Vagina (tissue), 2 donors: ENCODE measurements around the gene JAM3. TPM values are rescaled to one million over a fixed set of nuclear protein-coding genes. Genes with fewer than 3 reads are reported as not detected.
"Not testable (repeated sequence)": the region's sequence is repeated elsewhere in the genome, so short reads cannot be mapped to it uniquely, and the experiment has no call there.

Experiments
- DNase-seq, 2 donors: peaks; one replicate each; pipeline ENCODE4 v3.0.0-alpha.2; 2017; ENCODE audit errors: extremely low spot score in 2 of 2
- H3K27ac ChIP-seq: fragments of 200-600 bp; sonication (generic); one replicate; pipeline ENCODE4 v1.5.1; 2019
- H3K27me3 ChIP-seq: fragments of 200-600 bp; sonication (generic); one replicate; pipeline ENCODE4 v1.5.1; 2019
- H3K36me3 ChIP-seq, 2 donors: fragments of 200-600 bp; sonication (generic); one replicate each; pipeline ENCODE4 v1.5.1; 2017 to 2019
- H3K4me1 ChIP-seq: fragments of 200-600 bp; sonication (generic); one replicate; pipeline ENCODE4 v1.5.1; 2019
- H3K4me3 ChIP-seq, 2 donors: fragments of 200-600 bp; sonication (generic); 1 replicate in 1 of 2; 2 replicates in 1 of 2; pipeline ENCODE4 v1.5.1; 2016 to 2019
- H3K9me3 ChIP-seq: fragments of 200-600 bp; sonication (generic); one replicate; pipeline ENCODE4 v1.5.1; 2019
- POLR2A ChIP-seq, 2 donors: fragments of 450-650 bp; IDR thresholded peaks; one replicate each; pipeline ENCODE4 v1.6.1; 2017; ENCODE audit warnings: antibody characterized with exemption in 2 of 2, mild to moderate bottlenecking in 2 of 2, moderate library complexity in 2 of 2
- POLR2AphosphoS5 ChIP-seq, 2 donors: sonication (generic); formaldehyde crosslinking; IDR thresholded peaks; one replicate each; pipeline ENCODE4 v1.9.0; 2017; ENCODE audit warnings: antibody characterized with exemption in 2 of 2, mild to moderate bottlenecking in 2 of 2, low read depth in 1 of 2; ENCODE audit not compliant: insufficient read depth in 1 of 2
- intact Hi-C: fragments of 100-400 bp; cut with DNase I; formaldehyde crosslinking; loops from one replicate; pipeline ENCODE4 v1.15.1; 2023
- total RNA-seq: library from RNA; depleted of rRNA; stranded (reverse); fragments of >200 nt; gene quantifications from one replicate; pipeline ENCODE4 v1.2.3, GENCODE V29; 2016
- TF ChIP-seq, protein P1 (sequence below), 3 experiments: fragments of 450-650 bp in 2 of 3; fragments of 200-600 bp in 1 of 3; sonication (generic) in 1 of 3; IDR thresholded peaks; one replicate each; pipeline ENCODE4 v1.5.1; 2017 to 2019; ENCODE audit warnings: antibody characterized with exemption in 3 of 3, mild to moderate bottlenecking in 2 of 3, moderate library complexity in 2 of 3

The JAM3 gene
- total RNA-seq, 1 donor from 2014 or later, result 31.7 TPM

DNA sequence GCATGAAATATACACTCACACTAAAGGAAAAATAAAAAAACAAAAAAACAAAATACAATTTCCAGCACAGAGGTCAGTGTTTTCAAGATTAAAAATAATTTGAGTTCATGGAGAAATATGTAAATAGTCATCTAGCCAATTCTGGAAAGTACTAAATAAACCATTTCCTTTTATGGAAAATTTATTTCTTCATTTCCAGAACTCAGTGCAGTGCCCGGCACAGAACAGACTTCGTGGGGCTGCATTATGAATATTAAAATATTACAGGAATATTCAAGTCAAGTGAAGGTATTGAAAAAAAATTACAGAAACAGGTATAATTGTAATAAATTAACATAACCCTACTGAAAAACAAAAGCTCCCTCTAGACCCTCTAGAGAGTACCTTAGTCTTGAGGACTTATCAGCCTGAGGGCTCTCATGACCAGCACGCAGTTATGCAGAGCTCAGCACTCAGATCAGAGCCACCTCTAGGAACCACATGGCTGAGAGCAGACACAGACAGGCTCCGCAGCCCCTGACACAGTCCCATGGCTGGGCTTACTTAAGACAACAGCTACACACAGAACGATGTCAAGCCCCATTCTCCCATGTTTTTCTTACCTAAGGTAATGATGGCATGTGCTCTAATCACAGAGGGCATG, 109.3 kb downstream of the JAM3 start:
- Histone ChIP-seq H3K36me3 (peaks cover 0 to 8% of the 10 kb centered on the region in 2 donors), H3K27ac (no peak overlapping the region), H3K27me3 (no peaks in the 10 kb centered on the region), H3K4me3 (no peak overlapping the region), H3K4me1 (no peaks in the 10 kb centered on the region), H3K9me3 (no peaks in the 10 kb centered on the region)
- no peak for DNase-seq
- TF ChIP-seq POLR2AphosphoS5 (IDR thresholded peaks at IDR 0.05; ENCODE audit: insufficient read depth in 1 of 2, low read depth in 1 of 2) (no peak), POLR2A (IDR thresholded peaks at IDR 0.05) (no peak)
- TF ChIP-seq, protein P1, sequence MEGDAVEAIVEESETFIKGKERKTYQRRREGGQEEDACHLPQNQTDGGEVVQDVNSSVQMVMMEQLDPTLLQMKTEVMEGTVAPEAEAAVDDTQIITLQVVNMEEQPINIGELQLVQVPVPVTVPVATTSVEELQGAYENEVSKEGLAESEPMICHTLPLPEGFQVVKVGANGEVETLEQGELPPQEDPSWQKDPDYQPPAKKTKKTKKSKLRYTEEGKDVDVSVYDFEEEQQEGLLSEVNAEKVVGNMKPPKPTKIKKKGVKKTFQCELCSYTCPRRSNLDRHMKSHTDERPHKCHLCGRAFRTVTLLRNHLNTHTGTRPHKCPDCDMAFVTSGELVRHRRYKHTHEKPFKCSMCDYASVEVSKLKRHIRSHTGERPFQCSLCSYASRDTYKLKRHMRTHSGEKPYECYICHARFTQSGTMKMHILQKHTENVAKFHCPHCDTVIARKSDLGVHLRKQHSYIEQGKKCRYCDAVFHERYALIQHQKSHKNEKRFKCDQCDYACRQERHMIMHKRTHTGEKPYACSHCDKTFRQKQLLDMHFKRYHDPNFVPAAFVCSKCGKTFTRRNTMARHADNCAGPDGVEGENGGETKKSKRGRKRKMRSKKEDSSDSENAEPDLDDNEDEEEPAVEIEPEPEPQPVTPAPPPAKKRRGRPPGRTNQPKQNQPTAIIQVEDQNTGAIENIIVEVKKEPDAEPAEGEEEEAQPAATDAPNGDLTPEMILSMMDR (IDR thresholded peaks at IDR 0.05), result no peak
- intact Hi-C loops, result no loop called here

DNA sequence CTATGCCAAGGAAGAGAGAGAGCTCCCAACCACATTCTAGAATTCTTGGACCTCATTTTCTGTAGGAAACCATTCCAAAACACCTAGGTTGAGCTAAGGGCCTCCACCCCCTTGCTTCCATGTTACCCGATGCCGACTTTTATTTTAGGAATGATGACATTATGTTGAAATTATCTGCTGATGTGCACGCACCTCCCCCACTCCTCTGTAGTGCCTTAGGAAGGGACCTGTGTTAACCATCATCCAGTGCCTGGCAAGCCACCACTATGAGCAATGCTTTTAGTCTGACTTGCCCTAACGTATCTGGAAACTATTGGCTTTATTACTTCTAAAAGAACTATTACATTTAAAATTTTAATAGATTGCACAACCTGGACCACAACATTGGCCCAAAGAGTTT, 112.8 kb downstream of the JAM3 start:
- intact Hi-C loops, result no loop called here
- Histone ChIP-seq H3K9me3 (no peaks in the 10 kb centered on the region), H3K27ac (no peak overlapping the region), H3K4me3 (no peak overlapping the region), H3K4me1 (no peaks in the 10 kb centered on the region), H3K27me3 (no peaks in the 10 kb centered on the region), H3K36me3 (peaks cover 0 to 14% of the 10 kb centered on the region in 2 donors)
- DNase-seq, result no peak
- no peak for TF ChIP-seq POLR2A (IDR thresholded peaks at IDR 0.05)
- TF ChIP-seq POLR2AphosphoS5 (IDR thresholded peaks at IDR 0.05; ENCODE audit: insufficient read depth in 1 of 2, low read depth in 1 of 2), result no peak
- TF ChIP-seq, protein P1 (IDR thresholded peaks at IDR 0.05), result no peak

DNA sequence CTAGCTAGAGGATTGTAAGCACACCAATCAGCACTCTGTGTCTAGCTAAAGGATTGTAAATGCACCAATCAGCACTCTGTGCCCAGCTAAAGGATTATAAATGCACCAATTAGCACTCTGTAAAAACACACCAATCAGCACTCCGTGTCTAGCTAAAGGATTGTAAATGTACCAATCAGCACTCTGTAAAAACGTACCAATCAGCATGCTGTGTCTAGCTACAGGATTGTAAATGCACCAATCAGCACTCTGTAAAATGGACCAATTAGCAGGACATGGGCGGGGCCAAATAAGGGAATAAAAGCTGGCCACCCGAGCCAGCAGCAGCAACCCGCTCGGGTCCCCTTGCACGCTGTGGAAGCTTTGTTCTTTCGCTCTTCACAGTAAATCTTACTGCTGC, 119.2 kb downstream of the JAM3 start:
- H3K4me3 ChIP-seq, H3K9me3 ChIP-seq, DNase-seq, H3K27ac ChIP-seq, intact Hi-C loops, H3K4me1 ChIP-seq, H3K27me3 ChIP-seq: not testable (repeated sequence)
- peaks cover 0 to 40% of the 10 kb centered on the region in 2 donors for H3K36me3 ChIP-seq

DNA sequence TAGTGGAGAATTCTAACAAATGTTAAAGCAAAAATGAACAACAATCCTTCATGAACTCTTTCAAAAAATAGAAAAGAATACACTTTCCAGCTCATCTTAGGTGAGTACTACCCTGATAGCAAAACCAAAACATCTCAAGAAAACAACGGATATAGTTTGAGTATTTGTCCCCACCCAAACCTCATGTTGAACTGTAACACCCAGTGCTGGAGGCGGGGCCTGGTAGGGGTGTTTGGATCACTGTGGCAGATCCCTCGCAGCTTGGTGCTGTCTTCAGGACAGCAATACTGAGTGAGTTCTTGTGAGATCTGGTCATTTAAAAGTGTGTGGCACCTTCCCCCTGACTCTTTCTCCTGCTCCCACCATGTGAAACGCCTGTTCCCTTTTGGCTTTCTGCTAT, 127.9 kb downstream of the JAM3 start:
- H3K4me1 ChIP-seq, result no peaks in the 10 kb centered on the region
- peaks cover 0 to 25% of the 10 kb centered on the region in 2 donors for H3K36me3 ChIP-seq
- no peaks in the 10 kb centered on the region for H3K9me3 ChIP-seq
- H3K27me3 ChIP-seq, result no peaks in the 10 kb centered on the region
- no peak overlapping the region for H3K4me3 ChIP-seq
- no peak overlapping the region for H3K27ac ChIP-seq
- intact Hi-C loops, result no loop called here
- DNase-seq, result no peak
- TF ChIP-seq, protein P1 (IDR thresholded peaks at IDR 0.05), result no peak
- TF ChIP-seq POLR2A (IDR thresholded peaks at IDR 0.05) (no peak), POLR2AphosphoS5 (IDR thresholded peaks at IDR 0.05; ENCODE audit: insufficient read depth in 1 of 2, low read depth in 1 of 2) (no peak)

DNA sequence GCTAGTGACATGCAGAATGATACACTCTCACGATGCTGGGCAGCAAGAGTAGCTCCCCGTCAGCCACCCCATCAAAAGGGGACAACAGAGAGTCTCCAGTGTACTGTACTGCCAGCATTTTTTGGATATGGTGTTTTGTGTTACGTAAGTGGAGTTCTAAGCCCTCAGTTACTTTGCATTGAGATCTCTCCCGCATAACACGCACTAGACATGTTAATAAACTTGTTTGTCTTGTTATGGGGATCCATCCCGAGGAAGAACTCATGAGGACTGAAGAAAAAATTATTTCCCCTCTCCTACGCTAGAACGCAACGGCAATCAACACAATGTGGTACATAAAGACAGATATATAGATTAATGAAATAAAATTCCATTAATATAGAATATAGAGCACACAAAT, 130.7 kb downstream of the JAM3 start:
- DNase-seq, result no peak
- no peaks in the 10 kb centered on the region for H3K4me1 ChIP-seq
- TF ChIP-seq POLR2A (IDR thresholded peaks at IDR 0.05) (no peak), POLR2AphosphoS5 (IDR thresholded peaks at IDR 0.05; ENCODE audit: insufficient read depth in 1 of 2, low read depth in 1 of 2) (no peak)
- TF ChIP-seq, protein P1 (IDR thresholded peaks at IDR 0.05), result no peak
- H3K27ac ChIP-seq, result no peak overlapping the region
- peaks cover 0 to 30% of the 10 kb centered on the region in 2 donors for H3K36me3 ChIP-seq
- no peaks in the 10 kb centered on the region for H3K27me3 ChIP-seq
- no peak overlapping the region for H3K4me3 ChIP-seq
- intact Hi-C loops, result no loop called here
- H3K9me3 ChIP-seq, result no peaks in the 10 kb centered on the region
